K562 (cell line): Measurements from ENCODE around the gene PPP3CA. TPM values are rescaled to one million over a fixed set of nuclear protein-coding genes. Genes with fewer than 3 reads are reported as not detected.

ENCODE experiments used
- ATAC-seq: fragments of 200-7000 bp; cut with Tn5 transposase; 3 replicates; pipeline ENCODE4 v1.9.1; 2020; ENCODE audit warnings: moderate library complexity
- BruUV-seq: library from RNA; stranded (reverse); fragments of 400-500 nt; replicated peaks from 2 replicates; lab custom pipeline; 2021; lab: Mats Ljungman, UMichigan
- CTCF ChIA-PET: fragments of 300-600 bp; formaldehyde crosslinking; extraction: SDS; loops from one replicate; lab custom pipeline; 2021; ENCODE audit warnings: low intra/inter-chr PET ratio; lab: Yijun Ruan, JAX
- POLR2A ChIA-PET: fragments of 300-600, 350-650 bp; sonication (Branson Sonifier 250); formaldehyde crosslinking; extraction: SDS; loops from one replicate; lab custom pipeline; 2021; ENCODE audit warnings: antibody characterized with exemption, inconsistent platforms; lab: Yijun Ruan, JAX
- DNase-seq, 4 experiments: peaks; one replicate each; pipeline versions ENCODE4 v3.0.0 to v3.0.0-alpha.2; 2011 to 2018; ENCODE audit warnings: low spot score in 3 of 4, mixed read lengths in 3 of 4; ENCODE audit errors: extremely low read depth in 1 of 4
- FAIRE-seq: peaks from 2 replicates; lab custom pipeline; 2011; peaks lifted over from hg19 to GRCh38; lab: Jason Lieb, UNC
- H2AFZ ChIP-seq: 2 replicates; pipeline ENCODE4 v1.6.0; 2011; ENCODE audit warnings: low read depth, low read length, control low read depth, inconsistent platforms
- H3K27ac ChIP-seq: fragments of 200-600 bp; 3 replicates; pipeline ENCODE4 v1.8.0; 2011; ENCODE audit warnings: low read depth, mild to moderate bottlenecking, control low read depth, inconsistent platforms, low read length, moderate library complexity, mixed read lengths; ENCODE audit errors: extremely low read depth
- H3K27me3 ChIP-seq, 2 experiments: fragments of 300-600 bp in 1 of 2; 2 replicates in 1 of 2; 3 replicates in 1 of 2; pipeline versions ENCODE4 v1.6.0 to v1.8.0; 2011; ENCODE audit warnings: inconsistent platforms in 2 of 2, low read length in 2 of 2, mild to moderate bottlenecking in 1 of 2, mixed read lengths in 1 of 2, moderate library complexity in 1 of 2; ENCODE audit not compliant: control insufficient read depth in 2 of 2, insufficient read depth in 2 of 2
- H3K36me3 ChIP-seq: fragments of 300-600 bp; 3 replicates; pipeline ENCODE4 v1.8.0; 2011; ENCODE audit warnings: mild to moderate bottlenecking, low read length, inconsistent platforms; ENCODE audit not compliant: control insufficient read depth, insufficient read depth
- H3K4me1 ChIP-seq, 2 experiments: fragments of 200-600 bp in 1 of 2; replicated peaks in 1 of 2; 2 replicates in 1 of 2; 3 replicates in 1 of 2; pipeline versions ENCODE4 v1.5.1 to v1.8.0; 2011; ENCODE audit warnings: inconsistent platforms in 2 of 2, low read length in 2 of 2, mild to moderate bottlenecking in 1 of 2, mixed read lengths in 1 of 2, moderate library complexity in 1 of 2; ENCODE audit not compliant: control insufficient read depth in 2 of 2, insufficient read depth in 2 of 2
- H3K4me2 ChIP-seq: 2 replicates; pipeline ENCODE4 v1.6.1; 2011; ENCODE audit warnings: low read length, control low read depth, inconsistent platforms, mixed read lengths; ENCODE audit not compliant: insufficient read depth
- H3K4me3 ChIP-seq: fragments of 200-600 bp; sonication (generic), shearing (Covaris generic); 2 replicates; pipeline ENCODE4 v1.5.1; 2016; ENCODE audit warnings: control low read depth, inconsistent platforms
- H3K79me2 ChIP-seq: fragments of 200-600 bp; 3 replicates; pipeline ENCODE4 v1.8.0; 2011; ENCODE audit warnings: low read length, inconsistent platforms; ENCODE audit not compliant: control insufficient read depth, insufficient read depth
- H3K9ac ChIP-seq, 2 experiments: 2 replicates each; pipeline versions ENCODE4 v1.6.0 to v1.6.1; 2011; ENCODE audit warnings: low read depth in 2 of 2, low read length in 2 of 2, control low read depth in 1 of 2, inconsistent platforms in 1 of 2, mild to moderate bottlenecking in 1 of 2, mixed read lengths in 1 of 2; ENCODE audit not compliant: insufficient read depth in 1 of 2
- H3K9me1 ChIP-seq: one replicate; pipeline ENCODE4 v1.6.0; 2011; ENCODE audit warnings: inconsistent platforms, mild to moderate bottlenecking, low read length, moderate library complexity; ENCODE audit not compliant: control insufficient read depth, insufficient read depth
- H3K9me3 ChIP-seq: replicated peaks from 2 replicates; pipeline ENCODE4 v1.5.1; 2011; ENCODE audit warnings: low read depth, low read length, inconsistent platforms; ENCODE audit not compliant: control insufficient read depth, insufficient read depth
- H4K20me1 ChIP-seq: replicated peaks from 2 replicates; pipeline ENCODE4 v1.6.1; 2011; ENCODE audit warnings: low read length, inconsistent platforms, mixed read lengths; ENCODE audit not compliant: control insufficient read depth, insufficient read depth
- BMI1 ChIP-seq: fragments of 150-350 bp; IDR thresholded peaks from 2 replicates; pipeline ENCODE4 v1.6.1; 2014; ENCODE audit warnings: low read length
- CREB5 ChIP-seq: fragments of 250-450 bp; sonication (Bioruptor Pico); IDR thresholded peaks from 2 replicates; pipeline ENCODE4 v1.5.0; 2020; ENCODE audit warnings: mild to moderate bottlenecking
- FOSL1 ChIP-seq: fragments of 200-800 bp; sonication (Bioruptor generic); conservative IDR thresholded peaks from 2 replicates; pipeline ENCODE4 v1.6.1; 2016; ENCODE audit warnings: missing genetic modification characterization, missing compliant biosample characterization
- KLF16 ChIP-seq: IDR thresholded peaks from 2 replicates; pipeline ENCODE4 v1.6.1; 2016; ENCODE audit warnings: antibody characterized with exemption
- PURB ChIP-seq: sonication (generic); formaldehyde crosslinking; IDR thresholded peaks from 2 replicates; pipeline ENCODE4 v1.9.0; 2021; ENCODE audit warnings: low read depth, mild to moderate bottlenecking, missing genetic modification reagents
- ZBTB8A ChIP-seq: fragments of 450-650 bp; IDR thresholded peaks from 2 replicates; pipeline ENCODE4 v1.6.1; 2018; ENCODE audit warnings: mild to moderate bottlenecking, moderate library complexity; ENCODE audit not compliant: partially characterized antibody
- ZNF41 ChIP-seq: fragments of 250-450 bp; sonication (Bioruptor Pico); conservative IDR thresholded peaks from 2 replicates; pipeline ENCODE4 v1.4.0; 2020; ENCODE audit warnings: mild to moderate bottlenecking
- ZNF449 ChIP-seq: fragments of 250-450 bp; sonication (Bioruptor Pico); IDR thresholded peaks from 2 replicates; pipeline ENCODE4 v1.8.0; 2022; ENCODE audit warnings: moderate library complexity, mild to moderate bottlenecking, inconsistent platforms
- whole genome bisulfite sequencing: fragments of 100-300 bp; shearing (Covaris generic); methylation state at CpG from one replicate; pipeline ENCODE4 v1.1.6; 2016; ENCODE audit warnings: low coverage, mixed read lengths; ENCODE audit not compliant: insufficient coverage; ENCODE audit errors: missing lambda C conversion rate; 5-methylcytosine and 5-hydroxymethylcytosine counted together
- in situ Hi-C: fragments of 300-500 bp; cut with MboI; formaldehyde crosslinking; loops from 4 replicates; pipeline ENCODE4 v1.15.0; 2018; ENCODE audit warnings: inconsistent platforms, mixed read lengths
- intact Hi-C: fragments of 100-400 bp; cut with micrococcal nuclease; formaldehyde crosslinking; loops from 2 replicates; pipeline ENCODE4 v1.14.2; 2022
- polyA plus RNA-seq, 8 experiments: library from polyadenylated mRNA; depleted of rRNA in 4 of 8; stranded (reverse) in 5 of 8; unstranded in 3 of 8; fragments of >200 nt; fragmentation: Nextera tagmentation in 2 of 8; fragmentation: Illumina TruSeq in 1 of 8; extraction: Ambion mirVana in 2 of 8; extraction: Trizol in 1 of 8; gene quantifications; 2 replicates each; pipeline versions ENCODE4 v1.2.1 to v1.2.3, GENCODE V29; 2011 to 2014; ENCODE audit warnings: inconsistent platforms in 1 of 8, missing spikeins in 1 of 8
- total RNA-seq, 7 experiments: library from RNA; depleted of rRNA in 6 of 7; stranded (reverse); fragments of >200 nt in 6 of 7; fragmentation: Illumina TruSeq in 2 of 7; extraction: Trizol in 2 of 7; gene quantifications; 2 replicates each; pipeline versions ENCODE4 v1.2.1 to v1.2.3, GENCODE V29; 2011 to 2021; ENCODE audit warnings: low replicate concordance in 1 of 7
- TF ChIP-seq, protein P1 (sequence below): fragments of 250-450 bp; sonication (Bioruptor Pico); IDR thresholded peaks from 2 replicates; pipeline ENCODE4 v1.5.0; 2021

The PPP3CA gene
- total and polyA plus RNA-seq, 9 of the 15 experiments (the other 6 are each of a cell fraction or from before 2014, with no cell fraction given): 0.94 to 3.2 (median 1.6) TPM

DNA sequence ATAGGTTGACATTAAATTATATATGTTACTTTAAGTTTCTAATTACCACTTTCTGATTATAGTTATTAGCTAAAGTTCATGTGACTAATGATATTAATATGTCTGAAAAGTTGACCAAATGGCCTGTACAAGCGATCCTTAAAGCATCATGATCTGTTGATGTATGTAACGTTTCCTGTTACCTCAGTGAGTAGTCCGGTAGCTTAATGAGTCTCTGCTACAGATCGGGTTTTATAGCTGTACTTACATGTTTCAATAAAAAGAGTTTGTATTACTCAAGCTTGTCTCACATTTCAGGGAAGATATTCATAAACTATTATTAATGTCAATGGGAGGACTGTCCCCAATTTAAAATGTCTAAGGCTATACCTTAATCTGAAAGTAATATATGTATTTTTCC, 246.3 kb downstream of the PPP3CA start:
- Histone ChIP-seq H3K4me3 (no peak overlapping the region), H3K79me2 (no peaks in the 10 kb centered on the region), H3K9ac (no peak overlapping the region), H3K4me2 (no peak overlapping the region), H3K36me3 (no peaks in the 10 kb centered on the region), H3K27me3 (no peaks in the 10 kb centered on the region), H3K9me1 (no peaks in the 10 kb centered on the region), H3K9me3 (no peaks in the 10 kb centered on the region), H2AFZ (no peak overlapping the region), H4K20me1 (no peaks in the 10 kb centered on the region), H3K4me1 (no peaks in the 10 kb centered on the region), H3K27ac (no peak overlapping the region)
- in situ Hi-C loops: no loop called here
- intact Hi-C loops: no loop called here
- ChIA-PET POLR2A (no interaction called here), CTCF (no interaction called here)
- no TSS peak for BruUV-seq
- WGBS: 5% methylated on average over 4 of the region's 4 CpGs
- DNase-seq: no peak
- ATAC-seq: no peak
- TF ChIP-seq FOSL1 (tag) (no peak), CREB5 (CRISPR knock-in tag) (no peak), ZNF449 (CRISPR knock-in tag) (no peak), KLF16 (no peak), PURB (CRISPR knock-in tag) (no peak), ZNF41 (no peak), BMI1 (no peak), ZBTB8A (no peak)
- TF ChIP-seq, protein P1, sequence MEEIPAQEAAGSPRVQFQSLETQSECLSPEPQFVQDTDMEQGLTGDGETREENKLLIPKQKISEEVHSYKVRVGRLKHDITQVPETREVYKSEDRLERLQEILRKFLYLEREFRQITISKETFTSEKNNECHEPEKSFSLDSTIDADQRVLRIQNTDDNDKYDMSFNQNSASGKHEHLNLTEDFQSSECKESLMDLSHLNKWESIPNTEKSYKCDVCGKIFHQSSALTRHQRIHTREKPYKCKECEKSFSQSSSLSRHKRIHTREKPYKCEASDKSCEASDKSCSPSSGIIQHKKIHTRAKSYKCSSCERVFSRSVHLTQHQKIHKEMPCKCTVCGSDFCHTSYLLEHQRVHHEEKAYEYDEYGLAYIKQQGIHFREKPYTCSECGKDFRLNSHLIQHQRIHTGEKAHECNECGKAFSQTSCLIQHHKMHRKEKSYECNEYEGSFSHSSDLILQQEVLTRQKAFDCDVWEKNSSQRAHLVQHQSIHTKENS (CRISPR knock-in tag): no peak
- FAIRE-seq: no peak
